ENCODE measurements around the gene FGG.

Gene FGG

DNA sequence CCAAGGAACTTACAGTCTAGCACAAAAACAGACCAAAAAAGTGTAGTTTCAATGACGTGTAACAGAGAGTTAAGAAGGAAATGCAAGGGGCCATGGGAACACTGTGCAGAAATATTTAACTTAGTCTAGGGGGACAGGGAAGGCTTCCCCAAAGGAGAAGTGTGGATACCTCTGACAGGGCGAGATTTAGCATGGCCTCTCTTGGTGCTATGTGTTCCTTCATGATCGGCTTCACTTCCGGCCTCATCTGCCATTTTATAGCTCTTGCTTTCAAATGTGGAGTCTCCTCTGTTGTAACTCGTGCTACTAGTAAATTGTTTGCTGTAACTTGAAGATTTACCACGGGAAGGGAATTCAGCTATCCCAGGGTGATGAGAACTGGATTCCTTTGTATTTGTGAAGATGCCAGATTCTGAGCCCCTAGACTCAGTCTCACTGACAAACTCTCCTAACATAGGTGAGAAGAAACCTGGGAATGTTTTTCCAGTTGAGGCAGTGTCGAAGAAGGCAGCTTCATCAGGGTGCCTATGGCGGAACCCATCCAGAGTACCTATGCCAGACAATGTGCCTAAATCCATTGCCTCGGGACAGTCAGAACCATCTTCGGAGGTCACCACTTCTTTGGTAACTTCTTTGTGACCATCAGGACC lies 27.0 kb downstream of the FGG start:
- no peak overlapping the region for H3K27ac ChIP-seq
- TF ChIP-seq, protein P1, sequence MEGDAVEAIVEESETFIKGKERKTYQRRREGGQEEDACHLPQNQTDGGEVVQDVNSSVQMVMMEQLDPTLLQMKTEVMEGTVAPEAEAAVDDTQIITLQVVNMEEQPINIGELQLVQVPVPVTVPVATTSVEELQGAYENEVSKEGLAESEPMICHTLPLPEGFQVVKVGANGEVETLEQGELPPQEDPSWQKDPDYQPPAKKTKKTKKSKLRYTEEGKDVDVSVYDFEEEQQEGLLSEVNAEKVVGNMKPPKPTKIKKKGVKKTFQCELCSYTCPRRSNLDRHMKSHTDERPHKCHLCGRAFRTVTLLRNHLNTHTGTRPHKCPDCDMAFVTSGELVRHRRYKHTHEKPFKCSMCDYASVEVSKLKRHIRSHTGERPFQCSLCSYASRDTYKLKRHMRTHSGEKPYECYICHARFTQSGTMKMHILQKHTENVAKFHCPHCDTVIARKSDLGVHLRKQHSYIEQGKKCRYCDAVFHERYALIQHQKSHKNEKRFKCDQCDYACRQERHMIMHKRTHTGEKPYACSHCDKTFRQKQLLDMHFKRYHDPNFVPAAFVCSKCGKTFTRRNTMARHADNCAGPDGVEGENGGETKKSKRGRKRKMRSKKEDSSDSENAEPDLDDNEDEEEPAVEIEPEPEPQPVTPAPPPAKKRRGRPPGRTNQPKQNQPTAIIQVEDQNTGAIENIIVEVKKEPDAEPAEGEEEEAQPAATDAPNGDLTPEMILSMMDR (conservative IDR thresholded peaks at IDR 0.05) = no peak
- TF ChIP-seq ZFX (IDR thresholded peaks at IDR 0.05) = no peak

DNA sequence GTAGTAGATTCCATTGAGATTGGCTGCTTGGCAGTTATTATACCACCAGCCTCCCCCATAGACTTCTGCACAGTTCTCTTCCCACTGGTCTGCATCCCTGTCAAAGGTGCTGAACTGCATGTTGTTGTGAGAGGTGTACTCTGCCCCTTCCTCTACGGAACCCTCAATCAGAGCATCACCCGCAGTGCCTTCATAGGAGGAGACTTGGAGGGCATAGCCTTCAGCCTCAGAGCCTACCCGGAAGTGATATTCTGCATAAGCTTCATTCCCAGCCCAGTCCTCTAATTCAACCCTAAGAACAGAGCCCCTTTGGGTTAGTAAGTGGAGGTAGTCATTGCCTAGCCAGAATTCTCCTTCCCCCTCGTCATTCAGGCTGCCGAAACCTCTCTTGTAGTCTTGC lies 28.2 kb downstream of the FGG start:
- no peak for TF ChIP-seq ZFX (IDR thresholded peaks at IDR 0.05)
- TF ChIP-seq, protein P1 (conservative IDR thresholded peaks at IDR 0.05) = no peak

DNA sequence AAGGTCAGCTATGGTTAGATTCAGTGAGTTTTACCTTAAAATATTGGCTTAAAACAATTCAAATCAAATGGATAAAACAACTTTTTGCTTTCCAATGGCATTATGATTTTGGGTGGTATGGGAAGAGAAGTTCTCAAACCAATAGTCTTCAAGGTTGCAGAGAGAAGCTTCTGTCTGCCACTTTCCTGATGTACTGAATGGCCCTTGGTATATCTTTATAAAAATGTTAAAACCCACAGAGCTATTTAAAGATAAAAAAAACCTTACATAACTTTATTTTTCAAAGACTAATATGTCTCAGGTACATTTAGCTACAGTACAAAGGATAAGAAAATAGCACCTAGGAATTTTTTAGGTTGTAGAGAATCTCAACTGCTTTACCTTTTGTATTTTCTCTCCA lies 28.8 kb downstream of the FGG start:
- TF ChIP-seq, protein P1 (conservative IDR thresholded peaks at IDR 0.05) = no peak
- TF ChIP-seq ZFX (IDR thresholded peaks at IDR 0.05) = no peak
- no peak overlapping the region for H3K27ac ChIP-seq

More for the DNA sequence above, 28.2 kb downstream of the FGG start:
- H3K27ac ChIP-seq = no peak overlapping the region

DNA sequence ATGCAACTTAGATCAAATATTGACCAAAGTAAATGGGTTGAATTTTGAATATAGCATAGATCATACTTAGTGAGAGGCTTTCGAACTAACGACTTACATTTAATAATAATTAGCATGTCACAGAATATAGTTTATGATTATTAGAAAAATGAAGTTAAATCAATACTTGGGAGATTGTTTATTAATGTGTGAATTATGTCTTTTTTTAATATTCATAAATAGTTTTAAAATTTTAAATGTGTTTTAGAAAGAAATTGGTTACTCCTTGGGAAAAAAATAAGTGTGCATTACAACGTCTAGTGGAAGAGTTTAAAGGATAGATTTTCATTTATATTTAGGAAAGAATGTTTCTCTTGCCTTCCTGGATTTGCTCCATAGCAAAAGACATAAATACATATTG lies 29.2 kb downstream of the FGG start:
- TF ChIP-seq, protein P1 (conservative IDR thresholded peaks at IDR 0.05) = no peak
- no peak for TF ChIP-seq ZFX (IDR thresholded peaks at IDR 0.05)
- H3K27ac ChIP-seq = no peak overlapping the region

DNA sequence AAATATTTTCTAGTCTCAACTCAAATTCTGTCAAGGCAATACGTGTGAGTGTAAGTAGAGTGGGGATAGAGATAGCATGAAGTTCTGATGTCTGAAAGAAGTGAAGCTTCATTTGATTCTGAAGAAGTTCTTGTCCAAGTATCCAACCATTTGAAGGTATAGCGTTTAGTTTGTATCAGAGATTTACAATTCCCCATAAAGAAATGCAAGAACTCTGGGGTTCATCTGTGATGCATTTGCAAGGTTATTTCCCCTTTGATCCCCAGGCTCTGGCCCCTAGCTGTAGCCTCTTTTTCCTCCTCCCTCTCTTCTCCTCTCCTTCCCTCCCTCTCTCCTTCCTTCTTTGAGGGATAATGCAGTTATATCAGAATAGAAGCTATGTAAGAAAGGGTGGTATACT lies 29.7 kb downstream of the FGG start:
- TF ChIP-seq, protein P1 (conservative IDR thresholded peaks at IDR 0.05) = no peak
- TF ChIP-seq ZFX (IDR thresholded peaks at IDR 0.05) = no peak
- no peak overlapping the region for H3K27ac ChIP-seq

DNA sequence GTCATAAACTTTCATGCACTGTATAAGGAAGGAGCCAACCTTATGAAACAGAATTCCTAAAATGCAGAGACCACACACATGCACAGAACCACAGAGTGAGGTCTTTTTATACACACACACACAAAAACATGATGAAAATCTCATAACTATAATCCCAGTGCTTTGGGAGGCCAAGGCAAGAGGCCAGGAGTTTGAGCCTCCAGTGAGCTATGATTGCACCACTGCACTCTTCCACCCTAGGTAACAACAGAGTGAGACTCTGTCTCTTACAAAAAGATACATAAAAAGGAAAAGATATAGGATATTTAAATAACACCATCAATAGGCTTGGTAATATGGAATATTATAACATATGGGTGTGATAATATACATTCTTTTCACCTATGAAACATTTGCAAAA lies 32.5 kb downstream of the FGG start:
- TF ChIP-seq, protein P1 (conservative IDR thresholded peaks at IDR 0.05) = no peak
- TF ChIP-seq ZFX (IDR thresholded peaks at IDR 0.05) = no peak
- no peak overlapping the region for H3K27ac ChIP-seq

DNA sequence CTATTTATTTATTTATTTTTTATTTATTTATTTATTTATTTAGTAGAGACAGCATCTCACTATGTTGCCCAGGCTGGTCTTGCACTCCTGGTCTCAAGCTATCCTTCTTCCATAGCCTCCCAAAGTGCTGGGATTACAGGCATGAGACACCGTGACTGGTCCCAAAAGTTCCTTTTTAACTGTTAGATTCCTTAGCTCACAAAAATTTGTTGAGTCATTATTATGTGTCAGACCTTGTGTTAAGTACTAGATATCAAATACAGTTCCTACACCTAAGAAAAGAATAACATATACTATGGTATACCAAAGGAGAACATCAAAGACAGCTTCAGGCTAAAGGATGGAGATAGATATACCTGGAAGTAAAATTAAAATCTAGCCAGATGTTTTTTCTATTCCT lies 33.5 kb downstream of the FGG start:
- H3K27ac ChIP-seq = no peak overlapping the region
- TF ChIP-seq, protein P1 (conservative IDR thresholded peaks at IDR 0.05) = no peak
- no peak for TF ChIP-seq ZFX (IDR thresholded peaks at IDR 0.05)

All from C4-2B (cell line).